HEK293 (cell line): ENCODE data around the gene CASZ1.

ENCODE experiments used
- BCL11A ChIP-seq: fragments of 450-650 bp; formaldehyde crosslinking; IDR thresholded peaks from 2 replicates; pipeline ENCODE4 v1.5.1; 2016; ENCODE audit warnings: low read depth, missing biosample characterization, missing genetic modification characterization
- GLI4 ChIP-seq: fragments of 450-650 bp; formaldehyde crosslinking; IDR thresholded peaks from 2 replicates; pipeline ENCODE4 v1.5.1; 2016; ENCODE audit warnings: missing biosample characterization, missing genetic modification characterization
- TCF7L2 ChIP-seq: IDR thresholded peaks from 2 replicates; pipeline ENCODE4 v1.6.1; 2011; ENCODE audit warnings: low read depth, mild to moderate bottlenecking, inconsistent platforms, low read length, moderate library complexity, borderline replicate concordance
- YY1 ChIP-seq: fragments of 450-650 bp; formaldehyde crosslinking; IDR thresholded peaks from 2 replicates; pipeline ENCODE4 v1.5.1; 2018; ENCODE audit warnings: missing biosample characterization, missing genetic modification characterization
- ZNF19 ChIP-seq: fragments of 450-650 bp; formaldehyde crosslinking; IDR thresholded peaks from 2 replicates; pipeline ENCODE4; 2016; ENCODE audit warnings: missing biosample characterization, missing genetic modification characterization, low read depth
- ZNF350 ChIP-seq: fragments of 450-650 bp; formaldehyde crosslinking; IDR thresholded peaks from 2 replicates; pipeline ENCODE4 v1.5.0; 2017; ENCODE audit warnings: missing biosample characterization, mild to moderate bottlenecking, missing genetic modification characterization
- ZNF354C ChIP-seq: fragments of 450-650 bp; formaldehyde crosslinking; IDR thresholded peaks from 2 replicates; pipeline ENCODE4 v1.5.1; 2016; ENCODE audit warnings: missing biosample characterization, missing genetic modification characterization, low read depth, borderline replicate concordance
- ZNF366 ChIP-seq: fragments of 450-650 bp; formaldehyde crosslinking; conservative IDR thresholded peaks from 2 replicates; pipeline ENCODE4 v1.5.1; 2016; ENCODE audit warnings: missing biosample characterization, missing genetic modification characterization
- ZNF394 ChIP-seq: fragments of 450-650 bp; formaldehyde crosslinking; IDR thresholded peaks from 2 replicates; pipeline ENCODE4 v1.5.1; 2016; ENCODE audit warnings: missing biosample characterization, missing genetic modification characterization, mild to moderate bottlenecking, moderate library complexity, borderline replicate concordance
- ZNF423 ChIP-seq: fragments of 450-650 bp; formaldehyde crosslinking; IDR thresholded peaks from 2 replicates; pipeline ENCODE4 v1.5.1; 2016; ENCODE audit warnings: missing biosample characterization, missing genetic modification characterization
- ZNF514 ChIP-seq: fragments of 450-650 bp; formaldehyde crosslinking; IDR thresholded peaks from 2 replicates; pipeline ENCODE4 v1.5.1; 2016; ENCODE audit warnings: missing biosample characterization, missing genetic modification characterization
- ZNF654 ChIP-seq: fragments of 450-650 bp; formaldehyde crosslinking; IDR thresholded peaks from 2 replicates; pipeline ENCODE4 v1.5.1; 2016; ENCODE audit warnings: low read depth, missing biosample characterization, missing genetic modification characterization
- TF ChIP-seq, protein P1 (sequence below): fragments of 450-650 bp; formaldehyde crosslinking; IDR thresholded peaks from 2 replicates; pipeline ENCODE4 v1.5.1; 2016; ENCODE audit warnings: missing biosample characterization, missing genetic modification characterization
- TF ChIP-seq, protein P2 (sequence below): fragments of 450-650 bp; formaldehyde crosslinking; IDR thresholded peaks from 2 replicates; pipeline ENCODE4 v1.5.1; 2016; ENCODE audit warnings: missing biosample characterization, missing genetic modification characterization, low read depth

DNA sequence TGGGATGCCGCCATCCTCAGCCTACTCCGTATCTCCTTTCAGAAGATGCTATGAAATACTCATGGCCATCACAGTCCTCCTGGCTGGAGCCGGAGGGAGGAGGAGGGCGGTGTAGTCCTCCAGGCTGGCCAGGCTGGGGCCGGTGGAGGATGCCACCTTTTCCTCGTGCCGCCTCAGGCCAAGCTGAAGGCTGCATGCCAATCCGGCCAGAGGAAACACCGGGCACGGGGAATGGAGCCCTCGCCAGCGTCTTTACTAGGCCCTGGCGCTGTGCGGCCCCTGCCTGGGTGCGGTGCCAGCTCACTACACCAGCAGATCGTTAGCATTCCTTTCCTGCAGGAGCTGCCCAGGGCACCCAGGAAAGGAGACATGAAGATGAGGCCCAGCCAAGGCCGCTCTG is 70.1 kb downstream of the CASZ1 start:
- no peak for TF ChIP-seq ZNF354C
- no peak for TF ChIP-seq ZNF394 (tag by site-specific recombination)
- TF ChIP-seq ZNF350 (tag by site-specific recombination) = no peak
- TF ChIP-seq, protein P1, sequence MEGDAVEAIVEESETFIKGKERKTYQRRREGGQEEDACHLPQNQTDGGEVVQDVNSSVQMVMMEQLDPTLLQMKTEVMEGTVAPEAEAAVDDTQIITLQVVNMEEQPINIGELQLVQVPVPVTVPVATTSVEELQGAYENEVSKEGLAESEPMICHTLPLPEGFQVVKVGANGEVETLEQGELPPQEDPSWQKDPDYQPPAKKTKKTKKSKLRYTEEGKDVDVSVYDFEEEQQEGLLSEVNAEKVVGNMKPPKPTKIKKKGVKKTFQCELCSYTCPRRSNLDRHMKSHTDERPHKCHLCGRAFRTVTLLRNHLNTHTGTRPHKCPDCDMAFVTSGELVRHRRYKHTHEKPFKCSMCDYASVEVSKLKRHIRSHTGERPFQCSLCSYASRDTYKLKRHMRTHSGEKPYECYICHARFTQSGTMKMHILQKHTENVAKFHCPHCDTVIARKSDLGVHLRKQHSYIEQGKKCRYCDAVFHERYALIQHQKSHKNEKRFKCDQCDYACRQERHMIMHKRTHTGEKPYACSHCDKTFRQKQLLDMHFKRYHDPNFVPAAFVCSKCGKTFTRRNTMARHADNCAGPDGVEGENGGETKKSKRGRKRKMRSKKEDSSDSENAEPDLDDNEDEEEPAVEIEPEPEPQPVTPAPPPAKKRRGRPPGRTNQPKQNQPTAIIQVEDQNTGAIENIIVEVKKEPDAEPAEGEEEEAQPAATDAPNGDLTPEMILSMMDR (tag by site-specific recombination) = no peak
- no peak for TF ChIP-seq ZNF654 (tag by site-specific recombination)
- TF ChIP-seq, protein P2, sequence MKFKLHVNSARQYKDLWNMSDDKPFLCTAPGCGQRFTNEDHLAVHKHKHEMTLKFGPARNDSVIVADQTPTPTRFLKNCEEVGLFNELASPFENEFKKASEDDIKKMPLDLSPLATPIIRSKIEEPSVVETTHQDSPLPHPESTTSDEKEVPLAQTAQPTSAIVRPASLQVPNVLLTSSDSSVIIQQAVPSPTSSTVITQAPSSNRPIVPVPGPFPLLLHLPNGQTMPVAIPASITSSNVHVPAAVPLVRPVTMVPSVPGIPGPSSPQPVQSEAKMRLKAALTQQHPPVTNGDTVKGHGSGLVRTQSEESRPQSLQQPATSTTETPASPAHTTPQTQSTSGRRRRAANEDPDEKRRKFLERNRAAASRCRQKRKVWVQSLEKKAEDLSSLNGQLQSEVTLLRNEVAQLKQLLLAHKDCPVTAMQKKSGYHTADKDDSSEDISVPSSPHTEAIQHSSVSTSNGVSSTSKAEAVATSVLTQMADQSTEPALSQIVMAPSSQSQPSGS (tag by site-specific recombination) = no peak
- TF ChIP-seq TCF7L2 = no peak
- no peak for TF ChIP-seq ZNF423 (tag by site-specific recombination)
- TF ChIP-seq ZNF366 = no peak
- no peak for TF ChIP-seq ZNF19
- no peak for TF ChIP-seq BCL11A (tag by site-specific recombination)
- no peak for TF ChIP-seq ZNF514
- TF ChIP-seq GLI4 (tag by site-specific recombination) = no peak
- no peak for TF ChIP-seq YY1 (tag by site-specific recombination)
